Epithelial cell of proximal tubule (primary cell): Measurements from ENCODE around the gene CA10. TPM values are rescaled to one million over a fixed set of nuclear protein-coding genes. Genes with fewer than 3 reads are reported as not detected.

ENCODE experiments used
- DNase-seq: peaks from one replicate; pipeline ENCODE4 v3.0.0-alpha.2; 2011; ENCODE audit warnings: low read depth
- H3K4me3 ChIP-seq: 2 replicates; pipeline ENCODE4 v1.5.1; 2011; ENCODE audit warnings: low read depth, mild to moderate bottlenecking, low read length
- total RNA-seq: library from RNA; depleted of rRNA; stranded (reverse); fragments of >200 nt; gene quantifications from 2 replicates; pipeline ENCODE4 v1.2.3, GENCODE V29; 2015
- TF ChIP-seq, protein P1 (sequence below): conservative IDR thresholded peaks from 2 replicates; pipeline ENCODE4 v1.5.1; 2012; ENCODE audit warnings: low read depth, mild to moderate bottlenecking, low read length

Gene CA10
- total RNA-seq, 1 donor from 2014 or later: 0.58 TPM

GRCh38 chr17:51630101-51630671, 528.3 kb downstream of the CA10 start:
- TF ChIP-seq, protein P1, sequence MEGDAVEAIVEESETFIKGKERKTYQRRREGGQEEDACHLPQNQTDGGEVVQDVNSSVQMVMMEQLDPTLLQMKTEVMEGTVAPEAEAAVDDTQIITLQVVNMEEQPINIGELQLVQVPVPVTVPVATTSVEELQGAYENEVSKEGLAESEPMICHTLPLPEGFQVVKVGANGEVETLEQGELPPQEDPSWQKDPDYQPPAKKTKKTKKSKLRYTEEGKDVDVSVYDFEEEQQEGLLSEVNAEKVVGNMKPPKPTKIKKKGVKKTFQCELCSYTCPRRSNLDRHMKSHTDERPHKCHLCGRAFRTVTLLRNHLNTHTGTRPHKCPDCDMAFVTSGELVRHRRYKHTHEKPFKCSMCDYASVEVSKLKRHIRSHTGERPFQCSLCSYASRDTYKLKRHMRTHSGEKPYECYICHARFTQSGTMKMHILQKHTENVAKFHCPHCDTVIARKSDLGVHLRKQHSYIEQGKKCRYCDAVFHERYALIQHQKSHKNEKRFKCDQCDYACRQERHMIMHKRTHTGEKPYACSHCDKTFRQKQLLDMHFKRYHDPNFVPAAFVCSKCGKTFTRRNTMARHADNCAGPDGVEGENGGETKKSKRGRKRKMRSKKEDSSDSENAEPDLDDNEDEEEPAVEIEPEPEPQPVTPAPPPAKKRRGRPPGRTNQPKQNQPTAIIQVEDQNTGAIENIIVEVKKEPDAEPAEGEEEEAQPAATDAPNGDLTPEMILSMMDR: no peak
- DNase-seq: no peak
- no peak overlapping the region for H3K4me3 ChIP-seq

- TF ChIP-seq, protein P1: no peak
- no peak for DNase-seq
- no peak overlapping the region for H3K4me3 ChIP-seq
Measured at GRCh38 chr17:51629232-51629631, 529.3 kb downstream of the CA10 start.

GRCh38 chr17:51627779-51628178, 530.7 kb downstream of the CA10 start:
- TF ChIP-seq, protein P1: no peak
- H3K4me3 ChIP-seq: no peak overlapping the region
- no peak for DNase-seq

DNA sequence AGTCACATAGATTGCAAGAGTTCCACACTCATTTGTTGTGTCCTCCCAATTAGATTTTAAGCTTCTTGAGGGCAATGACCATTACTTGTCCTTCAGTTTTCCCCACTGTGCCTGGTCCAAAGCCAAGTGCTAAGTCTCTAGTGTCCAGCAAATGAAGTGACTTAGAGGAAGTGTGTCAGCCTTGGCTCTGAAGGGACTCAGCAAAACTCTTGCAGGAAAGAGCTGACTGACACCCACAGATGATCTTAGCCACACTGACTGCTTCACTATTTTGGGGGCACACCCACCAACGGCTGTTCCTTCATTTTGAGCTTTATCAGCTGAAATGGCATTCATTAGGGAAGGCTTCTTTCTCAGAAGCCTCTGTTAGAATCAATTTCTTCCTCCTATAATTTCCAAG, 540.0 kb downstream of the CA10 start:
- DNase-seq: no peak
- TF ChIP-seq, protein P1: no peak
- no peak overlapping the region for H3K4me3 ChIP-seq

GRCh38 chr17:51617986-51618385, 540.5 kb downstream of the CA10 start:
- DNase-seq: no peak
- TF ChIP-seq, protein P1: no peak

GRCh38 chr17:51613255-51613654, 545.3 kb downstream of the CA10 start:
- TF ChIP-seq, protein P1: no peak
- no peak for DNase-seq
- no peak overlapping the region for H3K4me3 ChIP-seq

More at GRCh38 chr17:51617986-51618385, 540.5 kb downstream of the CA10 start:
- H3K4me3 ChIP-seq: no peak overlapping the region

DNA sequence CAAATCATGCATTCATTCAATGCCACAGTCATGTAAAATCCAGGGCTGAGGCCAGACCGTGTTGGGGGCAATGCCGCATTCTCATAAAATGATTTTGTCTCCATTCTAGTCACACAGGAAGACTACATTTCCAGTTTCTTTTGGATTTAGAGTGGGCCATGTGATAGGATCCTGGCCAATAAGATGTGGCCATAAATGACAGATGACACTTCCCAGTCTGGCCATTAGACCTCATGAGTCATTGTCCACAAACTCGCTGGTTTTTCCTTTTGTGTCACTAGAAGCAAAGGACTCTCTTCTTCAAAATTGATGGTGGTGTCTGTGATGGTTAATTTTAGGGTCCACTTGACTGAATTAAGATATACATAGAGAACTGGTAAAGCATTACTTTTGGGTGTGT, 545.8 kb downstream of the CA10 start:
- DNase-seq: no peak
- no peak overlapping the region for H3K4me3 ChIP-seq
- TF ChIP-seq, protein P1: no peak
